Measurements from ENCODE around the gene C16orf95.

C16orf95 gene

DNA sequence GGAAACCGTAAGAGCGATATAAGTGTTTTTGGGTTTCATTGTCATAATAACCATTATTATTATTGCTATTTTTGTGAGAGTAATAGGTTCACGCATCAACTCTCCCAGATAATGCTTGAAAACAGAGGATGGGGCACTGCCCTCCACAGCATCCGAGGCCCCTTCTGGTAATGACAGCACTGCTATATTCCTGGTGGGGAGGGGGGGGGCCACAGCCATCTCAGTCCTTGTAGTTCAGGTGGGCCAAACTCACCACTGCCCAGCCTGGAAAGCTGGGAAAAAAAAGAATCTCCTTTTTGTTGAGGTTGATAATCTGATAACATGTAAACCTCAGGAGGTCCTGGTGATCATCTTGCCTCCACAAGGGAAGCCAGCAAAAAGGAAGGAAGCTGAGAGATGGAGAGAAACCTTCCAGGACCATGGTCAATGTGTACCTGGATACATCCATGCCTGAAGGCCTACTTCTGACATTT is 706 bp downstream of the C16orf95 start:
- ATAC-seq (no peak), DNase-seq (no peak)
- Mint-ChIP-seq H3K27me3 (no peaks in the 10 kb centered on the region), H3K27ac (peak overlapping the region; percentile 98 to 99), H3K9me3 (no peaks in the 10 kb centered on the region), H3K4me3 (peak overlapping the region; percentile 90 to 98), H3K4me1 (peaks cover 33% of the 10 kb centered on the region)

DNA sequence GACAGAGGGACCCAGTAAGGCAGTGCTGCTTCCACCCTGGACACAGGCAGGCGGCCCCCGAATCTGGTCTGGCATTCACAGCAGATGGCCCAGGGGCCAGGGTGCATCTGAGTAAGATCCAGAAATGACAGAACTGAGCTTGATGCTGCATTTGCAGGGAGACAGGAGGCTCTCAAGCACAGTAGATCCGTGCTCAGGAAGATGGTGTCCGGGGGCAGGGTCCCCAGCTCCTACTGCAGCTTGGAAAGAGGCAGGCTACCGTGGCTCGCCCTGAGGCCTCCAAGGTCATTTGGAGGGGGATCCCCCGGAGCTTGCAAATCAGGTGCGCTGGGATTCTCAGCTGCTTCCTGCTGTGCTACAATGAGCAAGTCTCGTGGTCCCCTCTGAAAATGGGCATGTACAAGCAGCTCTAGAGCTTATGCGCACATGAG is 2.2 kb downstream of the C16orf95 start:
- Mint-ChIP-seq H3K4me1 (peaks cover 33% of the 10 kb centered on the region), H3K4me3 (no peak overlapping the region), H3K9me3 (no peaks in the 10 kb centered on the region), H3K27ac (no peak overlapping the region), H3K27me3 (no peaks in the 10 kb centered on the region)
- DNase-seq: no peak
- no peak for ATAC-seq

DNA sequence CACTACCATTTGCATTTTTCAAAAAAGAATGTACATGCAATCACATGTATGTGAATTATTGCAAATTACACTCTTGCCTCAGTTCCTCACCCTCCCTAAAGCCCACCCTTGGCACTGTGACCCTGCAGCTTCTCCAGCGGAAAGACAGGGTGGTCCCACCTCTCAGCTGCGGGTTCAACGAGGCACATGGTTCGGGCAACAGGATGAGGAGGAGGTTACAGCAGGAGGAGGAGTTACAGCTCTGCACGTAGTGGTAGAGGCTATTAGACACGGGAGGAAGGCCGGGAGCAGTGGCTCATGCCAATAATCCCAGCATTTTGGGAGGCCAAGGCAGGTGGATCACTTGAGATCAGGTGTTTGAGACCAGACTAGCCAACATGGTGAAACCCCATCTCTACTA is 5.2 kb downstream of the C16orf95 start:
- no peak for ATAC-seq
- H3K27me3 Mint-ChIP-seq: no peaks in the 10 kb centered on the region
- no peaks in the 10 kb centered on the region for H3K9me3 Mint-ChIP-seq
- no peak overlapping the region for H3K4me3 Mint-ChIP-seq
- H3K27ac Mint-ChIP-seq: no peak overlapping the region
- DNase-seq: no peak
- peaks cover 15% of the 10 kb centered on the region for H3K4me1 Mint-ChIP-seq

DNA sequence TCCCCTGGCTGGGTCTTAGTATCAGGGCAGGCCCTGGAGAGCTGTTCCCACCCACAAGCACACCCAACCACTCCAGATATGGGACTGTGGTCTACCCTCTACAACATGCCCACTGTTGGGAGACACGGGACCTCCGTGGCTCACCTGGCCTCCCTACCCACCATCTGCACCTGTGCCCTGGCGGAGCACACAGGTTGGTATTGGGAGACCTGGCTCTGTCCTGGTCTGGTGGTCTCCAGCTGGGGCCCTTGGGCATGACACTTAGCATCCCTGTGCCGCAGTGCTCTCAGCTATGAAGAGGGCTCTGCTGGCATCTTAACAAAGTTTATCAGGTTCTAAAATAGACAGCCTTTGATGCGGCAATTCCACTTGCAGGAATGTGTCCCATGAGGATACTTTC is 5.8 kb downstream of the C16orf95 start:
- Mint-ChIP-seq H3K9me3 (no peaks in the 10 kb centered on the region), H3K27me3 (no peaks in the 10 kb centered on the region), H3K4me3 (no peak overlapping the region), H3K4me1 (peaks cover 11% of the 10 kb centered on the region), H3K27ac (no peak overlapping the region)
- ATAC-seq (no peak), DNase-seq (no peak)

DNA sequence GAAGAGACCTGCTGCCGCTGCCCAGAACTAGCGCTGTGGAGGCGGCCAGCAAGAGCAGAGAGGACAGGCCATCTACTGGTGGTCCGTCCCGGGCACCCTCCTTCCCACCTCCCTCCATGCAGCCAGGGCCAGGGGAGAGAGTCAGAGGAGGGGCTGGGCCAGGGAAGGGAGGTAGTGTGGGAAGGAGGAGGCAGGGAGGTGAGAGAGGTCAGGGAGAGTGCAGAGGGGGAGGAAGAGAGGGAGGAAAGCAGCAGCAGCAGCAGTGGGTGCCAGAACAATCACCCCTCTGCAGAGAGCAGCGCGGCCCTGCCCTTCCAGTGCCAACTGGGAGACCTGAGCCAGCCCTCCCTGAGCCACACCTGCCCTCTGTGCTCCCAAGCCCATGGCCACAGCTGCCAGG is 6.6 kb downstream of the C16orf95 start:
- H3K27me3 Mint-ChIP-seq: no peaks in the 10 kb centered on the region
- peaks cover 3% of the 10 kb centered on the region for H3K4me1 Mint-ChIP-seq
- H3K4me3 Mint-ChIP-seq: no peak overlapping the region
- no peaks in the 10 kb centered on the region for H3K9me3 Mint-ChIP-seq
- ATAC-seq (peak; percentile 23), DNase-seq (no peak)
- H3K27ac Mint-ChIP-seq: peak overlapping the region in 1 of 2 donors; percentile 87

DNA sequence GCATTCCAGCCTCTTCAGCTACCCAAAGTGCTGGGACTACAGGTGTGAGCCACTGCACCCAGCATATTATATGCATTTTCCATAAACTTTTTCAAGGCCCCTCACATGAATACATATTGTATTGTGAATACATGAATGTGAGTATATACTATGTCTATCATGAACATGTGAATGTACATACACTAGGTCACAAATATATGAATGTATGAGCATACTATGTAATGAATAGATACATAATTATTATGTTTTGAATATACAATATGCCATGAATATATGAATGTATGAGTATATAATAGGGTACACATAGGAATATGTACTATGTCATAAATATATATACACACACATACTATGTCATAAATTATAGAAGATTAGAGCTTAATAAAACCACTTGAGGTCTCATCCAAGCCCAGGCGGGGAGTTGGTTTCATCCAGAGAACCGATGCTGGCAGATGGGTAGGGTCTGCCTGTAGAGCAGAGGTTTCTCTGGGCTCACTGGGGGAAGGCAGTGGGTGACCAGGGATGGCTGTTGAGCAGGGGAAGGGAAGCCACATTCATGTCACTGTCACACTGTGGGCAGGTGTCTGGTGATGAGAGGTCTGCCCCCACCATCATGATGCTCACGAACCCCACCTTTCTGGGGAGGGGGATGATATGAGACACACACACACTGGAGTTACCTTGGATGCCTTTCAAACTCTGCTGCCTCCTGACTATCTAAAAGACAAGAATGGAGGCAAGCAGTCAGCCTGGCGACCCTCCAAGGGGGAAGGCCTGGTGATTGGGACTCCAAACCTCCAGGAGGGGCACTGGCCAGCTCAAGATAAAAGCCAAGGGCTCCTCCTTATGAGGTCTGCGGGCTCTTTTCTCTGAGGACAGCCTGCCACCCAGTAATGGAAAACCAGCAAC is 7.3 kb downstream of the C16orf95 start:
- Mint-ChIP-seq H3K27ac (peak overlapping the region in 1 of 2 donors; percentile 87), H3K9me3 (no peaks in the 10 kb centered on the region), H3K27me3 (no peaks in the 10 kb centered on the region), H3K4me3 (no peak overlapping the region), H3K4me1 (no peaks in the 10 kb centered on the region)
- no peak for DNase-seq
- ATAC-seq: no peak

DNA sequence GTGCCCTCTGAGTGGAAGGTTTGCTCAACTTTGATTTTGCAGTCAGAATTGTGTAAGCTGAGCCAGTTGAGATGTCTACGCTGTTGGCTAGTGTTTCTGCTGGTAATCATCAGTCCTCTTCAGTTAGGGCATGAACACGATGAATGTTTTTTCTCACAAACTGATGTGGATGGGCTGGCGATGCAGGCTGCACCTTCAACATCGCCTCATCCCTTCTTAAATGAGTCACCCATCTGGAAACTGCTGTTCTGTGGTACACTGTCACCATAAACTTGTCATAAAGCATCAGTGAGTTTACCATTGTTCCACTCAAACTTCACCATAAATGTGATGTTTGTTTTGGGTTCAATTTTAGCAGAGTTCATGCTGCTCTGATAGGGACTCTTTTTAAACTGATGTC is 8.4 kb downstream of the C16orf95 start:
- ATAC-seq (peak; percentile 94), DNase-seq (peak in 1 of 2 donors; percentile 28)
- Mint-ChIP-seq H3K27me3 (no peaks in the 10 kb centered on the region), H3K27ac (no peak overlapping the region), H3K4me3 (no peak overlapping the region), H3K4me1 (peaks cover 4% of the 10 kb centered on the region), H3K9me3 (no peaks in the 10 kb centered on the region)

DNA sequence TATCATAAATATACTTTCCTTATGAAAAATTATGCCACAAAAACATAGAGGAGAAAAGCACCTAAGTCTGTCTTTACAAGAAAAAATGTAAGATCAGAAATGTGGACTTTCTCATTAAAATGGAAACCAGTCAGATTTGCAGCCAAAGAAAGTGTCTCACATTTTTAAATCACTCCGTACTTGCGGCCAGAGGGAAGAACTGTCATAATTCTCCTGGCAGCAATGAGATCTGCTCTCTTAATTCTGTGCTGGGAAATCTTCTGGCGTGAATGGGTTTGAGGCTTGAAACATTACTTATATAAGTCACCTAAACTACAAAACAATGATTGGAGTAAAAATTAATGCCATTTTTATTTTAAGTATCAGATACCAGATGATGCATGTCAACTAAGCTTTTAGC is 10.7 kb downstream of the C16orf95 start:
- DNase-seq (no peak), ATAC-seq (no peak)
- H3K27me3 Mint-ChIP-seq: no peaks in the 10 kb centered on the region
- no peak overlapping the region for H3K4me3 Mint-ChIP-seq
- no peak overlapping the region for H3K27ac Mint-ChIP-seq
- no peaks in the 10 kb centered on the region for H3K9me3 Mint-ChIP-seq
- H3K4me1 Mint-ChIP-seq: peaks cover 16% of the 10 kb centered on the region

DNA sequence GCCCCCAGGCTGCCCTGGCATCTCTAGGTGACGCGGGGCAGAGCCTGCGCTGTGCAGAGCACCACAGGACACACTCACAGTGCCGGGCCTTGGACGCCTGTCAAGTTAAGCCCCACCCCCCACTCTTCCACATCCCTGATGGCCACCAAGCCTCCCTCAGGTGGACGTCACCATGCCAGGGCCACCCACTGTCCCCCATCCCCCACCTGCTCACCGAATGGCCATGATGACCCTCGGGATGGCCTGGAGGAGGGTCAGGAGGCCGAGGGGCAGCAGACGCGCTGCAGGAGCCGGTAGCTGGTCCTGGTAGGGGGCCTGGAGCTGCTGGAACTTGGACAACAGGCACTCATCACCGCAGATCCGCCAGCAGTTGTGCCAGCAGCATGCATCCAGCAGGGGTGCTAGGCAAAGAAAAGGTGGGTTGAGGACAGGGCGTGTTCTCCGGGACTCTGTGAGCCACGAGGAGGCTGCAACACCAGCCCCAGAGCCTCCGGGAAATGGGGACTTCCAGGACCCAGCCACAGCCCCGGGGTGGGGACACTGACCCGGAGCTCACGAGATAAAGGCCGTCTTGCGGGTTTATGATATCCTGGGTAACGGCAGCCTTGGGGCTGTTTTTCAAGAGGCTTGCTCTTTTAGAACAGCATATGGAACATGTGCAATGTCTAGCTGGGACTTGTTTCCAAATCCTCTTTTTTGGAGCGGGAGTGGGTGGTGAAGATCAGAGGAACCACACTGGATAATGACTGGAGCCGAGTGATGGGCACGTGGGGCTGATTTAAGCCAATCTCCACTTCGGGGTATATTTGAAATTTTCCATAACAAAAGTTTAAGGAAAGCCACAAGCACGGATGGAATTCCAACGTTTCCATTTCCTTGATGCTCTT is 11.4 kb downstream of the C16orf95 start:
- ATAC-seq: no peak

DNA sequence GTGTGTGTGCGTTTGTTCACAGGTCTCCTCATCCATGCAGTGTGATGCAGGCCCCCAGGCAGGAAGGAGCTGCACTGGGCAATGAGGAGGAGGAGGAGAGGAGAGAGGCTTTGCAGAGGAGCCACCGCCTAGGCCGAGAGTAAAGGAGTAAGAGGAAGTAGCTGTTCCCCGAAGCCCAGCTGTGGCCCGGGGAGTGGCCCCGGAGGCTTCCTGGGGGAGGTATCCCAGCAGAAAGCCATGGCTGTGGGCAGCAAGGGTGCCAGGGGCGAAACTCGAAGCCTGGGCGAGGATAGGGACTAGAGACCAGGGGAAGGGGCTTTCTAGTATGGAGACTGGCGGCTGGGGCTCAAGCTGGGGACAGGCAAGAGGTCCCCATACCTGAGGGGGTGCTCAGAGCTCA is 12.2 kb downstream of the C16orf95 start:
- Mint-ChIP-seq H3K9me3 (no peaks in the 10 kb centered on the region), H3K27me3 (no peaks in the 10 kb centered on the region), H3K4me3 (no peak overlapping the region), H3K27ac (peak overlapping the region in 1 of 2 donors; percentile 77), H3K4me1 (peaks cover 16% of the 10 kb centered on the region)
- ATAC-seq (no peak), DNase-seq (no peak)

More for the DNA sequence above, 11.4 kb downstream of the C16orf95 start:
- no peak overlapping the region for H3K27ac Mint-ChIP-seq
- peaks cover 16% of the 10 kb centered on the region for H3K4me1 Mint-ChIP-seq
- H3K27me3 Mint-ChIP-seq: no peaks in the 10 kb centered on the region
- DNase-seq: no peak
- no peak overlapping the region for H3K4me3 Mint-ChIP-seq
- H3K9me3 Mint-ChIP-seq: no peaks in the 10 kb centered on the region

DNA sequence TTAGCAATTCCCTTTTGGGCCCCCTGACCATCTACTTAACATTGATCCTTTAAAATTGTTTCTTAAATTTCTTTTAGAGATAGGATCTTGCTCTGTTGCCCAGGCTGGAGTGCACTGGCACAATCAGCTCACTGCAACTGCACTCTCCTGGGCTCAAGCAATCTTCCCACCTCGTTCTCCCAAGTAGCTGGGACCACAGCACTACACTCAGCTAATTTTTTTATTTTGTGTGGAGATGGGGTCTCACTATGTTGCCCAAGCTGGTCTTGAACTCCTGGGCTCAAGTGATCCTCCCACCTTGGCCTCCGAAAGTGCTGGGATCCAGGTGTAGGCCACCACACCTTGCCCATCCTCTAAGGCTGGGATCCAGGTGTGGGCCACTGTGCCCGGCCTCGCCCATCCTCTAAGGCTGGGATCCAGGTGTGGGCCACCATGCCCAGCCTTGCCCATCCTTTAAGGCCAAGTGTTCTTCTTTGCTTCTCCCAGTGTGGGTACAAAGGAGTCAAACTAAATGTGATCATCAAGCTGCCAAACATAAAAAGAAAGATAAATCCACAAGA is 13.2 kb downstream of the C16orf95 start:
- ATAC-seq (no peak), DNase-seq (no peak)
- Mint-ChIP-seq H3K4me1 (peaks cover 16% of the 10 kb centered on the region), H3K27ac (peak overlapping the region; percentile 88 to 89), H3K9me3 (no peaks in the 10 kb centered on the region), H3K27me3 (no peaks in the 10 kb centered on the region), H3K4me3 (no peak overlapping the region)

DNA sequence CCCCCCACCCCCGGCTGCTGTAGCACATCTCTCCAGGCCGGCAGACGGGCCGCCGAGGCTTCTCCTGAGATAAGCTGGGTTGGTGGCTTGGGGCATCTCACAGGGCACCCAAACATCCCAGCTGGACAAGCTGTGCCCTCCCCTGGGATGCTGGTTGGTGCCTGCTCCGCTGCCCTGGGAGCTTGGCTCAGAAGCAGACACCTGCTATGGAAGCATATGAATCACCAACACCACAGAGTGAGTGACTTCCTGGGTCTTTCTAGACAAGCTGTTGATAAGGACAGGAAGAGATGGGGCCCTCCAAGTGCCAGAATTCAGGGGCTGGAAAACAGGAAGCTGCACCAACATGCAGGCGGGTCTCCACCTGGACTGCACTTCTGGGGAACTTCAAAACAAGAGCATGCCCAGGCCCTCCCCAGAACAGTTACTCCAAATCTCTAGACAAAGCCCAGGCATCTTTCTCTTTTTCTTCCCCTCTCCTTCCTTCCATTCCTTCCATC is 13.7 kb downstream of the C16orf95 start:
- peak; percentile 74 for ATAC-seq
- no peak for DNase-seq
- H3K9me3 Mint-ChIP-seq: no peaks in the 10 kb centered on the region
- no peak overlapping the region for H3K4me3 Mint-ChIP-seq
- H3K27ac Mint-ChIP-seq: peak overlapping the region; percentile 88 to 89
- no peaks in the 10 kb centered on the region for H3K27me3 Mint-ChIP-seq
- H3K4me1 Mint-ChIP-seq: peaks cover 19% of the 10 kb centered on the region

DNA sequence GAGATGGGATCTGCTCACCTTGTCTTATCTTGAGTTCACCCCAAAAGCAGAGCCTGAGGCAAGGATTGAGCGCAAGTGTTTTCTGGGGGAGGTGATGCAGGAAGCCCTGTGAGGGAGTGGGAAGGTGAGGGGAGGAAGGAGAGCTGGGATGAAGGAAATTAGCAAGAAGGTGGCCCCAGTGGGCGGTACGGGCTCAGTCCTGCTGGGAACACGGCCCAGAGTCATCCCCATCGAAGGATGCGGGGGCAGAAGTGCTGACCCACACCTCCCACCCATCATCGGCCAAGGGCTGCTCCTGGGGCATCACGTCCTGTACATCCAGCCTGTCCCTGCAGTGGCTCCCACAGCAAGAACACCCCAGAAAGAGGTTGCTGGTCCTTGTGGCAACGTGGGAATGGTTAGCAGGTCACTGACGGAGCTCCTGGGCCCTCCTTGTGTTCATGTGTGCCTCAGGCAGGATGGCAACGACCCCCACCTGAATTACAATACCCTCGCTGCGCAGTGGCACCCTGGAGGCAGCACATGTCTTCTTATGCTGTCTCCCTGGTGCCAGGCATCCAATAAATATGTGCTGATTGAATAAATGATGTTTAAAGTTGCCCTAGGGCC is 18.2 kb downstream of the C16orf95 start:
- Mint-ChIP-seq H3K27me3 (no peaks in the 10 kb centered on the region), H3K4me1 (peaks cover 23% of the 10 kb centered on the region), H3K27ac (no peak overlapping the region), H3K9me3 (no peaks in the 10 kb centered on the region), H3K4me3 (no peak overlapping the region)
- ATAC-seq (no peak), DNase-seq (no peak)

DNA sequence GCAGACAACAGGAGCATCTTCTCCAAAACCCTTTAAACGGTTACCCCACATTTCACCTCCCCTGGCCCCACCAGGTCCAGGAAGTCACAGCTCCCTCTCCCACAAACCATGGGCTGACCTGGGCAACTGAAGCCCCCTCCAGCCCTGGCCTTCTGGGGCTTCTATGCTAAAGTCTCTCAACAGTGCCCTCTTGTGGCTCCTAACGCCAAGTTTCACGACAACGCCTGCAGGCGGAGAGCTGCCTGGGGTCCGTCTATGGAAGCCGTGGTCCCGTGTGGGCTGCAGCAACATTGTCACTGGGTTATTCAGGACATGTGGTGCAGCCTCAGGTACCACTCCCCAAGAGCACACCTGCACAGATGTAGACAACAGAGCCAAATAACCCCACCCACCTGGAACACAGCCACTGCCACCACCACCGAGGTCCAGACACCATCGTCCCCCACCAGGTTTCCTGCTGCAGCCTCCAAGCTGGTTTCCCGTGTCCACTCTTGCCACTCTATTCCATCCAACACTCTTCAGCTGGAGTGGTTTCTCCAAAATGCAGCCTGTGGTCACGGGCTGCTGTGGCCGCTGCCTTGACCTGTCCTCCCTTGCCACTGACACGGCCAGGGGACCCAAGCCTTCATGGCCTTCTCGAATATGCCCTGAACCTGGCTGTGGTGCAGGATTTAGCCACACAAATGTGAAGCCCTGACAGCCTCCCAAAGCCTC is 19.1 kb downstream of the C16orf95 start:
- Mint-ChIP-seq H3K4me3 (no peak overlapping the region), H3K27ac (no peak overlapping the region), H3K27me3 (no peaks in the 10 kb centered on the region), H3K4me1 (peaks cover 14% of the 10 kb centered on the region), H3K9me3 (no peaks in the 10 kb centered on the region)
- DNase-seq (peak; percentile 32 to 40), ATAC-seq (peak; percentile 46)

Data from stimulated activated naive CD8-positive, alpha-beta T cell treated with anti-CD3 and anti-CD28 coated beads, Interleukin-15, amount 100 ng/mL, for 72 hours (primary cell).